HCT116 (cell line): ENCODE results near the gene CTXN2. TPM values are rescaled to one million over a fixed set of nuclear protein-coding genes. Genes with fewer than 3 reads are reported as not detected.

ENCODE experiments used
- ATAC-seq: fragments of 200-7000 bp; cut with Tn5 transposase; 2 replicates; pipeline ENCODE4 v1.9.1; 2020; ENCODE audit warnings: mild to moderate bottlenecking, moderate library complexity
- BruUV-seq: library from RNA; stranded (reverse); fragments of 400-500 nt; replicated peaks from 2 replicates; lab custom pipeline; 2021; lab: Mats Ljungman, UMichigan
- CTCF ChIA-PET: fragments of 300-600 bp; sonication (Branson Sonifier 250); formaldehyde crosslinking; loops from one replicate; lab custom pipeline; 2021; ENCODE audit warnings: antibody characterized with exemption; lab: Charles Lee
- POLR2A ChIA-PET: fragments of 300-600, 350-600 bp; sonication (Branson Sonifier 250); formaldehyde crosslinking; loops from one replicate; lab custom pipeline; 2021; ENCODE audit warnings: antibody characterized with exemption; lab: Charles Lee
- RAD21 ChIA-PET, 2 experiments: fragments of 300-600 bp; sonication (Branson Sonifier 250); formaldehyde crosslinking; loops; one replicate each; lab custom pipeline; 2023; ENCODE audit warnings: low total read pairs in 2 of 2; ENCODE audit not compliant: uncharacterized antibody in 2 of 2, unreplicated experiment in 2 of 2, low non-redundant PET in 1 of 2; lab: Charles Lee
- DNase-seq: peaks from one replicate; pipeline ENCODE4 v3.0.0-alpha.2; 2010; ENCODE audit warnings: low read depth, low spot score
- H2AFZ ChIP-seq: fragments of 200-600 bp; shearing (Covaris generic), sonication (generic); 2 replicates; pipeline ENCODE4 v1.6.1; 2017; ENCODE audit warnings: low read depth, mixed run types, mixed read lengths, antibody characterized with exemption, low read length; ENCODE audit not compliant: poor library complexity, severe bottlenecking
- H3K27ac ChIP-seq: 2 replicates; pipeline ENCODE4 v1.5.1; 2012; ENCODE audit warnings: low read depth, low read length
- H3K27me3 ChIP-seq: fragments of 200-600 bp; sonication (generic); 2 replicates; pipeline ENCODE4 v1.6.1; 2016; ENCODE audit warnings: mixed run types, low read length, mixed read lengths; ENCODE audit not compliant: insufficient read depth
- H3K36me3 ChIP-seq, 2 experiments: fragments of 200-500 bp in 1 of 2; fragments of 200-600 bp in 1 of 2; sonication (Bioruptor generic) in 1 of 2; sonication (generic) in 1 of 2; 2 replicates each; pipeline versions ENCODE4 v1.5.1 to v1.6.1; 2014 to 2016; ENCODE audit warnings: low read length in 2 of 2, inconsistent platforms in 1 of 2, mixed read lengths in 1 of 2, mixed run types in 1 of 2; ENCODE audit not compliant: insufficient read depth in 2 of 2, control insufficient read depth in 1 of 2
- H3K4me1 ChIP-seq, 2 experiments: fragments of 200-600 bp in 1 of 2; sonication (generic) in 1 of 2; 2 replicates each; pipeline versions ENCODE4 v1.5.1 to v1.6.1; 2012 to 2017; ENCODE audit warnings: low read length in 2 of 2, inconsistent platforms in 1 of 2, mild to moderate bottlenecking in 1 of 2, mixed read lengths in 1 of 2, mixed run types in 1 of 2, moderate library complexity in 1 of 2; ENCODE audit not compliant: insufficient read depth in 2 of 2, control insufficient read depth in 1 of 2
- H3K4me2 ChIP-seq: fragments of 200-600 bp; sonication (generic); 2 replicates; pipeline ENCODE4 v1.6.1; 2017; ENCODE audit warnings: mixed run types, low read length, mixed read lengths
- H3K4me3 ChIP-seq, 2 experiments: fragments of 200-600 bp in 1 of 2; sonication (generic) in 1 of 2; replicated peaks in 1 of 2; 2 replicates each; pipeline ENCODE4 v1.5.1; 2011 to 2016; ENCODE audit warnings: low read length in 2 of 2, control low read depth in 1 of 2, low read depth in 1 of 2, mild to moderate bottlenecking in 1 of 2, mixed read lengths in 1 of 2, mixed run types in 1 of 2
- H3K79me2 ChIP-seq: fragments of 200-600 bp; sonication (generic); 2 replicates; pipeline ENCODE4 v1.6.1; 2017; ENCODE audit warnings: mild to moderate bottlenecking, mixed run types, low read length, moderate library complexity, mixed read lengths; ENCODE audit not compliant: insufficient read depth
- H3K9ac ChIP-seq: fragments of 200-600 bp; sonication (generic); 2 replicates; pipeline ENCODE4 v1.6.1; 2016; ENCODE audit warnings: low read length, mixed read lengths
- H3K9me2 ChIP-seq: fragments of 200-600 bp; sonication (generic), shearing (Covaris generic); 2 replicates; pipeline ENCODE4 v1.6.1; 2017; ENCODE audit warnings: mixed run types, mild to moderate bottlenecking, moderate library complexity; ENCODE audit not compliant: insufficient read depth
- H3K9me3 ChIP-seq, 2 experiments: fragments of 200-500 bp in 1 of 2; fragments of 200-600 bp in 1 of 2; sonication (Bioruptor generic) in 1 of 2; sonication (generic) in 1 of 2; 2 replicates each; pipeline ENCODE4 v1.6.1; 2014 to 2017; ENCODE audit warnings: low read length in 2 of 2, mixed read lengths in 2 of 2, inconsistent platforms in 1 of 2, low read depth in 1 of 2, mild to moderate bottlenecking in 1 of 2, mixed run types in 1 of 2, moderate library complexity in 1 of 2; ENCODE audit not compliant: control insufficient read depth in 1 of 2, insufficient read depth in 1 of 2
- H4K20me1 ChIP-seq: fragments of 200-600 bp; sonication (generic), shearing (Covaris generic); 2 replicates; pipeline ENCODE4 v1.6.1; 2017; ENCODE audit warnings: mixed run types, mild to moderate bottlenecking, moderate library complexity; ENCODE audit not compliant: insufficient read depth
- CBX3 ChIP-seq: IDR thresholded peaks from 2 replicates; pipeline ENCODE4 v1.6.1; 2012; ENCODE audit warnings: low read depth
- CEBPB ChIP-seq: IDR thresholded peaks from 2 replicates; pipeline ENCODE4 v1.6.1; 2012; ENCODE audit warnings: low read depth
- EGR1 ChIP-seq: IDR thresholded peaks from 2 replicates; pipeline ENCODE4 v1.6.1; 2012; ENCODE audit warnings: low read depth
- ELF1 ChIP-seq: IDR thresholded peaks from 2 replicates; pipeline ENCODE4 v1.6.1; 2012; ENCODE audit warnings: low read depth, borderline replicate concordance
- EZH2phosphoT487 ChIP-seq: fragments of 200-600 bp; IDR thresholded peaks from 2 replicates; pipeline ENCODE4 v1.6.1; 2018; ENCODE audit warnings: antibody characterized with exemption, borderline replicate concordance
- FOSL1 ChIP-seq: IDR thresholded peaks from 2 replicates; pipeline ENCODE4 v1.6.1; 2012; ENCODE audit warnings: low read depth
- POLR2A ChIP-seq: IDR thresholded peaks from 2 replicates; pipeline ENCODE4 v1.7.0; 2011; ENCODE audit warnings: borderline replicate concordance; ENCODE audit not compliant: insufficient read depth, insufficient read length; ENCODE audit errors: extremely low read depth
- RAD21 ChIP-seq: IDR thresholded peaks from 2 replicates; pipeline ENCODE4 v1.6.1; 2012; ENCODE audit warnings: low read depth, mild to moderate bottlenecking
- SRF ChIP-seq: IDR thresholded peaks from 2 replicates; pipeline ENCODE4 v1.6.1; 2012; ENCODE audit warnings: low read depth
- TCF7L2 ChIP-seq: IDR thresholded peaks from 2 replicates; pipeline ENCODE4 v1.7.0; 2011; ENCODE audit warnings: borderline replicate concordance, inconsistent platforms; ENCODE audit not compliant: insufficient read depth, insufficient read length; ENCODE audit errors: extremely low read depth
- intact Hi-C: fragments of 100-400 bp; cut with micrococcal nuclease; formaldehyde crosslinking; loops from 2 replicates; pipeline ENCODE4 v1.10.0; 2022
- total RNA-seq: library from RNA; stranded (reverse); gene quantifications from one replicate; pipeline ENCODE4 v1.2.1, GENCODE V29; 2021; ENCODE audit not compliant: unreplicated experiment
- TF ChIP-seq, protein P1 (sequence below): IDR thresholded peaks from 2 replicates; pipeline ENCODE4 v1.6.1; 2012
- TF ChIP-seq, protein P2 (sequence below): IDR thresholded peaks from 2 replicates; pipeline ENCODE4 v1.6.1; 2011; ENCODE audit warnings: mild to moderate bottlenecking, low read length, moderate library complexity; ENCODE audit not compliant: insufficient replicate concordance; ENCODE audit errors: extremely low read depth

The CTXN2 gene
- total RNA-seq, 1 experiment from 2014 or later, result not detected

DNA sequence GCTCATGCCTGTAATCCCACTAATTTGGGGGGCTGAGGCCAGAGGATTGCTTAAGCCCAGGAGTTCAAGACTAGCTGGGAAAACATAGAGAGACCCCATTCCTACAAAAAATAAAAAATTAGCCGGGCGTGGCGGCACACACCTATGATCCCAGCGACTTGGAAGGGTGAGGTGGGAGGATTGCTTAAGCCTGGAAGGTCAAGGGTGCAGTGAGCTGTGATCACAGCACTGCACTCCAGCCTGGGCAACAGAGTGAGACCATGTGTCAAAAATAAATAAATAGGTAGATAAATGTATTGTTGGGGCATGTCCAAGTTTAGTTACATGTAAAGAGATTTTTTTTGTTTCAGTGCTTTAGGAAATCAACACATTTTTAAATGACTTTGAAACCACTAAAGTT is 51.1 kb downstream of the CTXN2 start:
- intact Hi-C loops, result no loop called here
- CTCF ChIA-PET, result no interaction called here

DNA sequence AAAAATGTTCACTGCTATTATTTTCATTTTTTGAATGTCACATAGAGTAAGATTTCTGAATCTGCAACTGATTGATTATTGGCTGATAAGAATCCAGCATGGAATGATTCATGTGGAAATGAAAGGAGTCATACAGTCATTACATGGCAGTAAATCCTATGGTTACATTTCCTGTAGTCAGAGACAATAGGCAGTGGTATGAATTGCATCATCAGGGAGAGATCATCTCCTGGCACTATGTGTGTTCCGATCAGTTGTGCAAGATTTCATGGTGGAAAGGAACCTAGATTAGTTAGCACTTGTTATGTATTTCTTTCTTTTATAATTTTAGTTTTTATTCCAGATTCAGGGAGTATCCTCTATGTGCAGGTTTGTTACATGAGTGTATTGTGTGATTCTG is 53.5 kb downstream of the CTXN2 start:
- Histone ChIP-seq H3K9me2 (no peaks in the 10 kb centered on the region), H3K9me3 (no peaks in the 10 kb centered on the region), H3K4me1 (no peaks in the 10 kb centered on the region), H3K4me2 (no peak overlapping the region), H3K27me3 (no peaks in the 10 kb centered on the region), H3K36me3 (no peaks in the 10 kb centered on the region), H3K79me2 (no peaks in the 10 kb centered on the region), H4K20me1 (no peaks in the 10 kb centered on the region; the same call in 1 of the 2 replicates)
- no peak for ATAC-seq
- CTCF ChIA-PET, result no interaction called here
- RAD21 ChIA-PET, result no interaction called here
- POLR2A ChIA-PET, result no interaction called here
- TF ChIP-seq, protein P1, sequence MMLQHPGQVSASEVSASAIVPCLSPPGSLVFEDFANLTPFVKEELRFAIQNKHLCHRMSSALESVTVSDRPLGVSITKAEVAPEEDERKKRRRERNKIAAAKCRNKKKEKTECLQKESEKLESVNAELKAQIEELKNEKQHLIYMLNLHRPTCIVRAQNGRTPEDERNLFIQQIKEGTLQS, result no peak
- TF ChIP-seq CEBPB, result no peak
- no peak for TF ChIP-seq RAD21
- TF ChIP-seq EGR1, result no peak
- no peak for TF ChIP-seq EZH2phosphoT487
- no peak for TF ChIP-seq SRF
- no peak for TF ChIP-seq CBX3
- TF ChIP-seq POLR2A, result no peak
- no peak for TF ChIP-seq FOSL1
- no peak for TF ChIP-seq ELF1
- TF ChIP-seq, all 23 proteins: peak for 0
- no peak overlapping the region for H3K27ac ChIP-seq
- no peak overlapping the region for H3K9ac ChIP-seq
- H3K4me3 ChIP-seq, result no peak overlapping the region
- intact Hi-C loops, result no loop called here
- no peak overlapping the region for H2AFZ ChIP-seq
- no TSS peak for BruUV-seq
- no peak for DNase-seq

More for the DNA sequence above, 51.1 kb downstream of the CTXN2 start:
- ATAC-seq (no peak), DNase-seq (no peak)
- no peaks in the 10 kb centered on the region for H4K20me1 ChIP-seq
- RAD21 ChIA-PET, result no interaction called here
- H3K4me2 ChIP-seq, result no peak overlapping the region
- TF ChIP-seq EZH2phosphoT487 (no peak), TCF7L2 (no peak)
- TF ChIP-seq, protein P2, sequence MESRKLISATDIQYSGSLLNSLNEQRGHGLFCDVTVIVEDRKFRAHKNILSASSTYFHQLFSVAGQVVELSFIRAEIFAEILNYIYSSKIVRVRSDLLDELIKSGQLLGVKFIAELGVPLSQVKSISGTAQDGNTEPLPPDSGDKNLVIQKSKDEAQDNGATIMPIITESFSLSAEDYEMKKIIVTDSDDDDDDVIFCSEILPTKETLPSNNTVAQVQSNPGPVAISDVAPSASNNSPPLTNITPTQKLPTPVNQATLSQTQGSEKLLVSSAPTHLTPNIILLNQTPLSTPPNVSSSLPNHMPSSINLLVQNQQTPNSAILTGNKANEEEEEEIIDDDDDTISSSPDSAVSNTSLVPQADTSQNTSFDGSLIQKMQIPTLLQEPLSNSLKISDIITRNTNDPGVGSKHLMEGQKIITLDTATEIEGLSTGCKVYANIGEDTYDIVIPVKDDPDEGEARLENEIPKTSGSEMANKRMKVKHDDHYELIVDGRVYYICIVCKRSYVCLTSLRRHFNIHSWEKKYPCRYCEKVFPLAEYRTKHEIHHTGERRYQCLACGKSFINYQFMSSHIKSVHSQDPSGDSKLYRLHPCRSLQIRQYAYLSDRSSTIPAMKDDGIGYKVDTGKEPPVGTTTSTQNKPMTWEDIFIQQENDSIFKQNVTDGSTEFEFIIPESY, result no peak
- no peaks in the 10 kb centered on the region for H3K9me2 ChIP-seq
- H3K9ac ChIP-seq, result no peak overlapping the region
- H3K36me3 ChIP-seq, result no peaks in the 10 kb centered on the region
- no TSS peak for BruUV-seq
- H3K9me3 ChIP-seq, result no peaks in the 10 kb centered on the region
- H2AFZ ChIP-seq, result no peak overlapping the region
- no peaks in the 10 kb centered on the region for H3K4me1 ChIP-seq
- H3K79me2 ChIP-seq, result no peaks in the 10 kb centered on the region
- POLR2A ChIA-PET, result no interaction called here
- H3K27ac ChIP-seq, result no peak overlapping the region
- H3K4me3 ChIP-seq, result no peak overlapping the region
- H3K27me3 ChIP-seq, result 0 out of 2 replicates have a peak, but pooled peaks cover 3% of the 10 kb centered on the region
